ENCODE results near the gene NXPH3.

DNA sequence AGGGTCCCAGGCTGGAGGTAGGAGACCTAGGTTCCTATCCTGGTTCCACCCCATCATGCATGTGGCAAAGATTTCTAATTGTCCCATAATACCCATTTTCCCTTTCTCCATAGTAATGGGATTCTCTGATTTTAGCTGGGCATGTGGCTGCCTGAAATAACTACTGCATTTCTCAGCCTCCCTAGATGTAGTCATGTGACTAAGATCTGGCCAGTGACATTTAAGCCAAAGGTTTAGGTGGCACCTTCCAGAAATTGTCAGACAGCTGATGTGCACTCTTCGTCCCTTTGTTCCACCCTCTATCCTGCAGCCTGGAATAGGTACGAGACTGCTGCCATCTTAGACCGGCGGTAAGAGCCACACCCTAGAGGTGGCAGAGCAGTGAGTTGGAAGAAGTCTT is 8.2 kb downstream of the NXPH3 start:
- TF ChIP-seq, protein P1, sequence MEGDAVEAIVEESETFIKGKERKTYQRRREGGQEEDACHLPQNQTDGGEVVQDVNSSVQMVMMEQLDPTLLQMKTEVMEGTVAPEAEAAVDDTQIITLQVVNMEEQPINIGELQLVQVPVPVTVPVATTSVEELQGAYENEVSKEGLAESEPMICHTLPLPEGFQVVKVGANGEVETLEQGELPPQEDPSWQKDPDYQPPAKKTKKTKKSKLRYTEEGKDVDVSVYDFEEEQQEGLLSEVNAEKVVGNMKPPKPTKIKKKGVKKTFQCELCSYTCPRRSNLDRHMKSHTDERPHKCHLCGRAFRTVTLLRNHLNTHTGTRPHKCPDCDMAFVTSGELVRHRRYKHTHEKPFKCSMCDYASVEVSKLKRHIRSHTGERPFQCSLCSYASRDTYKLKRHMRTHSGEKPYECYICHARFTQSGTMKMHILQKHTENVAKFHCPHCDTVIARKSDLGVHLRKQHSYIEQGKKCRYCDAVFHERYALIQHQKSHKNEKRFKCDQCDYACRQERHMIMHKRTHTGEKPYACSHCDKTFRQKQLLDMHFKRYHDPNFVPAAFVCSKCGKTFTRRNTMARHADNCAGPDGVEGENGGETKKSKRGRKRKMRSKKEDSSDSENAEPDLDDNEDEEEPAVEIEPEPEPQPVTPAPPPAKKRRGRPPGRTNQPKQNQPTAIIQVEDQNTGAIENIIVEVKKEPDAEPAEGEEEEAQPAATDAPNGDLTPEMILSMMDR (IDR thresholded peaks at IDR 0.05): no peak
- no peak for TF ChIP-seq POLR2A (IDR thresholded peaks at IDR 0.05)

All from Peyer's patch (tissue), 4 donors.